GM23338 (cell line): ENCODE measurements around the gene BRICD5. TPM values are rescaled to one million over a fixed set of nuclear protein-coding genes. Genes with fewer than 3 reads are reported as not detected.

Source experiments
- ATAC-seq: fragments of 200-7000 bp; cut with Tn5 transposase; 3 replicates; pipeline ENCODE4 v1.9.1; 2020
- DNase-seq: peaks from one replicate; pipeline ENCODE4 v3.0.0-alpha.2; 2015; ENCODE audit warnings: low spot score
- H2AFZ ChIP-seq: fragments of 200-600 bp; sonication (generic); 2 replicates; pipeline ENCODE4 v1.8.0; 2016; ENCODE audit warnings: antibody characterized with exemption, mild to moderate bottlenecking, moderate library complexity
- H3F3A ChIP-seq: fragments of 200-600 bp; sonication (generic); replicated peaks from 2 replicates; pipeline ENCODE4 v1.8.0; 2017; ENCODE audit warnings: antibody characterized with exemption, mixed run types, low read depth
- H3K27ac ChIP-seq: fragments of 200-600 bp; sonication (generic); 2 replicates; pipeline ENCODE4 v1.6.1; 2016; ENCODE audit warnings: low read depth
- H3K27me3 ChIP-seq: fragments of 200-600 bp; sonication (generic); 2 replicates; pipeline ENCODE4 v1.8.0; 2016; ENCODE audit warnings: mild to moderate bottlenecking, mixed run types, moderate library complexity; ENCODE audit not compliant: insufficient read depth
- H3K36me3 ChIP-seq: fragments of 200-600 bp; sonication (generic); 2 replicates; pipeline ENCODE4 v1.8.0; 2016; ENCODE audit warnings: mild to moderate bottlenecking; ENCODE audit not compliant: insufficient read depth
- H3K4me1 ChIP-seq: fragments of 200-600 bp; sonication (generic); 2 replicates; pipeline ENCODE4 v1.8.0; 2016; ENCODE audit warnings: mild to moderate bottlenecking, moderate library complexity; ENCODE audit not compliant: insufficient read depth
- H3K4me2 ChIP-seq: fragments of 200-600 bp; sonication (generic); 2 replicates; pipeline ENCODE4 v1.7.1; 2017; ENCODE audit warnings: mixed run types
- H3K4me3 ChIP-seq: fragments of 200-600 bp; sonication (generic); 2 replicates; pipeline ENCODE4 v1.6.1; 2016; ENCODE audit warnings: mixed run types
- H3K79me2 ChIP-seq: fragments of 200-600 bp; sonication (generic); replicated peaks from 2 replicates; pipeline ENCODE4 v1.8.0; 2017; ENCODE audit warnings: mild to moderate bottlenecking; ENCODE audit not compliant: insufficient read depth
- H3K9me2 ChIP-seq: fragments of 200-600 bp; sonication (generic); 2 replicates; pipeline ENCODE4 v1.8.0; 2017; ENCODE audit not compliant: insufficient read depth
- H4K20me1 ChIP-seq: fragments of 200-600 bp; sonication (generic); replicated peaks from 2 replicates; pipeline ENCODE4 v1.8.0; 2017; ENCODE audit warnings: mild to moderate bottlenecking; ENCODE audit not compliant: insufficient read depth
- H3K27ac Mint-ChIP-seq: 2 replicates; pipeline ENCODE4 v1.8.0; 2020; ENCODE audit warnings: inconsistent platforms, mild to moderate bottlenecking, moderate library complexity, mixed read lengths
- H3K27me3 Mint-ChIP-seq: 3 replicates; pipeline ENCODE4 v1.8.0; 2022; ENCODE audit warnings: low read depth, mild to moderate bottlenecking, moderate library complexity, mixed read lengths, inconsistent platforms; ENCODE audit not compliant: insufficient read depth, poor library complexity
- H3K36me3 Mint-ChIP-seq: 3 replicates; pipeline ENCODE4 v1.8.0; 2021; ENCODE audit warnings: low read depth, mild to moderate bottlenecking, inconsistent platforms, moderate library complexity, mixed read lengths
- H3K4me1 Mint-ChIP-seq: 3 replicates; pipeline ENCODE4 v1.8.0; 2020; ENCODE audit warnings: mild to moderate bottlenecking, inconsistent platforms, mixed read lengths
- H3K4me3 Mint-ChIP-seq: 3 replicates; pipeline ENCODE4 v1.8.0; 2021; ENCODE audit warnings: moderate library complexity, mild to moderate bottlenecking, inconsistent platforms, mixed read lengths
- H3K9me3 Mint-ChIP-seq: 3 replicates; pipeline ENCODE4 v1.8.0; 2020; ENCODE audit warnings: moderate library complexity, mild to moderate bottlenecking, inconsistent platforms, mixed read lengths
- CREB1 ChIP-seq: fragments of 250-450 bp; sonication (Bioruptor Pico); IDR thresholded peaks from 2 replicates; pipeline ENCODE4 v1.5.0; 2020; ENCODE audit warnings: low read depth, mild to moderate bottlenecking, moderate library complexity
- CTCF ChIP-seq, 2 experiments: fragments of 200-600 bp in 1 of 2; sonication (generic) in 1 of 2; conservative IDR thresholded peaks; 2 replicates each; pipeline versions ENCODE4 v1.5.1 to v1.6.1; 2016 to 2017; ENCODE audit warnings: antibody characterized with exemption in 2 of 2, low read depth in 2 of 2, mild to moderate bottlenecking in 2 of 2, moderate library complexity in 1 of 2
- EZH2 ChIP-seq: fragments of 200-600 bp; sonication (generic); IDR thresholded peaks from one replicate; pipeline ENCODE4 v1.8.0; 2017; ENCODE audit warnings: antibody characterized with exemption, mild to moderate bottlenecking, low read depth; ENCODE audit not compliant: unreplicated experiment
- EZH2phosphoT487 ChIP-seq: fragments of 200-600 bp; sonication (generic); IDR thresholded peaks from one replicate; pipeline ENCODE4 v1.8.1; 2018; ENCODE audit warnings: antibody characterized with exemption; ENCODE audit not compliant: unreplicated experiment
- JUNB ChIP-seq: IDR thresholded peaks from one replicate; pipeline ENCODE4 v1.6.1; 2016; ENCODE audit warnings: antibody characterized with exemption; ENCODE audit not compliant: unreplicated experiment
- NANOG ChIP-seq: IDR thresholded peaks from 2 replicates; pipeline ENCODE4 v1.6.1; 2016; ENCODE audit warnings: antibody characterized with exemption, borderline replicate concordance
- POLR2AphosphoS5 ChIP-seq: IDR thresholded peaks from 2 replicates; pipeline ENCODE4 v1.6.1; 2016; ENCODE audit warnings: antibody characterized with exemption, low read depth
- REST ChIP-seq: IDR thresholded peaks from one replicate; pipeline ENCODE4 v1.6.1; 2018; ENCODE audit warnings: antibody characterized with exemption; ENCODE audit not compliant: unreplicated experiment
- STAT1 ChIP-seq: IDR thresholded peaks from one replicate; pipeline ENCODE4 v1.6.1; 2016; ENCODE audit warnings: antibody characterized with exemption; ENCODE audit not compliant: unreplicated experiment
- ZNF114 ChIP-seq: fragments of 250-450 bp; sonication (Bioruptor Pico); IDR thresholded peaks from 2 replicates; pipeline ENCODE4 v1.5.0; 2020; ENCODE audit warnings: mild to moderate bottlenecking, moderate library complexity
- ZNF331 ChIP-seq: fragments of 250-450 bp; sonication (Bioruptor Pico); IDR thresholded peaks from 2 replicates; pipeline ENCODE4 v1.5.0; 2020; ENCODE audit warnings: low read depth, mild to moderate bottlenecking, moderate library complexity
- polyA plus RNA-seq: library from polyadenylated mRNA; unstranded; fragments of >200 nt; fragmentation: Nextera tagmentation; extraction: Ambion mirVana; gene quantifications from 2 replicates; pipeline ENCODE4 v1.2.1, GENCODE V29; 2016
- total RNA-seq: library from RNA; depleted of rRNA; stranded (reverse); fragments of >200 nt; shearing (Covaris generic); gene quantifications from 2 replicates; pipeline ENCODE4 v1.2.3, GENCODE V29; 2014
- TF ChIP-seq, protein P1 (sequence below): fragments of 250-450 bp; sonication (Bioruptor Pico); IDR thresholded peaks from 2 replicates; pipeline ENCODE4 v1.5.0; 2020; ENCODE audit warnings: mild to moderate bottlenecking, moderate library complexity
- TF ChIP-seq, protein P2 (sequence below): IDR thresholded peaks from 2 replicates; pipeline ENCODE4 v1.6.1; 2016; ENCODE audit warnings: antibody characterized with exemption

Gene BRICD5
- total and polyA plus RNA-seq, 2 experiments from 2014 or later = 5.3 to 6.3 TPM

GRCh38 chr16:2170080-2170479, 40.6 kb downstream of the BRICD5 start (continued):
- TF ChIP-seq REST = no peak

DNA sequence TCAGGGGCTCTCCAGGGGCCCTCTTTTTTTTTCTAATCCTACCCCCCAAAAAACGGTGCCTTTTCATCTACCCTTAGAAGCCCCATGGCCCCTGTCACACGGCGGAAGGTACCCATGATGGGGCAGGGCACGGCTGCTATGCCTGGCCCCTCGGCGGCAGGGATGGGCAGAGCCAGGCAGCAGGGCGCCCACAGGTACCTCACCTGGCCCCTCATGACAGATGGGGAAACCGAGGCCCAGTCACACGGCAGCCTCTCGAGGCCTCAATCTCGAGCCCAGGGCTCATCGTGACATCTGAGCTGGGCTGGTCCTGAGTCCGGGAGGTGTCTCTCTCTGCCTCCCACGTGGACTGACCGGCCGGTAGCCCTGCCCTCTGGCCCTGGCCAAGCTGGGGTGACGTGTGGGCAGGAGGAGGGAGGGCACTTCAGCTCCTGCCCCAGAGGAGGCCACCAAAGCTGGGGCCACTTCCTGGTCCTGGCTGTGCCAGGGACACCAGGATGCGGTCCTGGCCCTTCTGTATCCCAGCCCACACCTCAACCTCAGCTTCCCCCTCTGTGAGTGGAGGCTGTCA, 43.5 kb downstream of the BRICD5 start:
- Histone ChIP-seq H3K4me2 (no peak overlapping the region), H3K36me3 (peaks cover 4% of the 10 kb centered on the region; the same call in 1 of the 2 replicates), H3K79me2 (peaks cover 14% of the 10 kb centered on the region), H3K4me1 (no peaks in the 10 kb centered on the region), H3K4me3 (no peak overlapping the region), H3K27ac (no peak overlapping the region), H4K20me1 (no peaks in the 10 kb centered on the region; the same call in 1 of the 2 replicates), H3K9me2 (no peaks in the 10 kb centered on the region), H3K27me3 (no peaks in the 10 kb centered on the region), H3F3A (peaks cover 13% of the 10 kb centered on the region; the same call in 1 of the 2 replicates), H2AFZ (no peak overlapping the region)
- no peak for DNase-seq
- Mint-ChIP-seq H3K27me3 (peaks cover 16% of the 10 kb centered on the region), H3K36me3 (peaks cover 32% of the 10 kb centered on the region), H3K4me1 (peaks cover 2% of the 10 kb centered on the region; the same call in 2 of the 3 replicates), H3K27ac (no peak overlapping the region), H3K4me3 (no peak overlapping the region), H3K9me3 (no peaks in the 10 kb centered on the region; the same call in 2 of the 3 replicates)
- ATAC-seq = no peak
- TF ChIP-seq EZH2 (no peak), JUNB (no peak), EZH2phosphoT487 (no peak), STAT1 (no peak), NANOG (no peak), CREB1 (CRISPR knock-in tag) (no peak), CTCF (conservative IDR thresholded peaks at IDR 0.05; ENCODE audit: low read depth in 2 of 2) (no peak), POLR2AphosphoS5 (no peak), ZNF114 (CRISPR knock-in tag) (no peak), ZNF331 (CRISPR knock-in tag) (no peak)
- TF ChIP-seq, protein P1, sequence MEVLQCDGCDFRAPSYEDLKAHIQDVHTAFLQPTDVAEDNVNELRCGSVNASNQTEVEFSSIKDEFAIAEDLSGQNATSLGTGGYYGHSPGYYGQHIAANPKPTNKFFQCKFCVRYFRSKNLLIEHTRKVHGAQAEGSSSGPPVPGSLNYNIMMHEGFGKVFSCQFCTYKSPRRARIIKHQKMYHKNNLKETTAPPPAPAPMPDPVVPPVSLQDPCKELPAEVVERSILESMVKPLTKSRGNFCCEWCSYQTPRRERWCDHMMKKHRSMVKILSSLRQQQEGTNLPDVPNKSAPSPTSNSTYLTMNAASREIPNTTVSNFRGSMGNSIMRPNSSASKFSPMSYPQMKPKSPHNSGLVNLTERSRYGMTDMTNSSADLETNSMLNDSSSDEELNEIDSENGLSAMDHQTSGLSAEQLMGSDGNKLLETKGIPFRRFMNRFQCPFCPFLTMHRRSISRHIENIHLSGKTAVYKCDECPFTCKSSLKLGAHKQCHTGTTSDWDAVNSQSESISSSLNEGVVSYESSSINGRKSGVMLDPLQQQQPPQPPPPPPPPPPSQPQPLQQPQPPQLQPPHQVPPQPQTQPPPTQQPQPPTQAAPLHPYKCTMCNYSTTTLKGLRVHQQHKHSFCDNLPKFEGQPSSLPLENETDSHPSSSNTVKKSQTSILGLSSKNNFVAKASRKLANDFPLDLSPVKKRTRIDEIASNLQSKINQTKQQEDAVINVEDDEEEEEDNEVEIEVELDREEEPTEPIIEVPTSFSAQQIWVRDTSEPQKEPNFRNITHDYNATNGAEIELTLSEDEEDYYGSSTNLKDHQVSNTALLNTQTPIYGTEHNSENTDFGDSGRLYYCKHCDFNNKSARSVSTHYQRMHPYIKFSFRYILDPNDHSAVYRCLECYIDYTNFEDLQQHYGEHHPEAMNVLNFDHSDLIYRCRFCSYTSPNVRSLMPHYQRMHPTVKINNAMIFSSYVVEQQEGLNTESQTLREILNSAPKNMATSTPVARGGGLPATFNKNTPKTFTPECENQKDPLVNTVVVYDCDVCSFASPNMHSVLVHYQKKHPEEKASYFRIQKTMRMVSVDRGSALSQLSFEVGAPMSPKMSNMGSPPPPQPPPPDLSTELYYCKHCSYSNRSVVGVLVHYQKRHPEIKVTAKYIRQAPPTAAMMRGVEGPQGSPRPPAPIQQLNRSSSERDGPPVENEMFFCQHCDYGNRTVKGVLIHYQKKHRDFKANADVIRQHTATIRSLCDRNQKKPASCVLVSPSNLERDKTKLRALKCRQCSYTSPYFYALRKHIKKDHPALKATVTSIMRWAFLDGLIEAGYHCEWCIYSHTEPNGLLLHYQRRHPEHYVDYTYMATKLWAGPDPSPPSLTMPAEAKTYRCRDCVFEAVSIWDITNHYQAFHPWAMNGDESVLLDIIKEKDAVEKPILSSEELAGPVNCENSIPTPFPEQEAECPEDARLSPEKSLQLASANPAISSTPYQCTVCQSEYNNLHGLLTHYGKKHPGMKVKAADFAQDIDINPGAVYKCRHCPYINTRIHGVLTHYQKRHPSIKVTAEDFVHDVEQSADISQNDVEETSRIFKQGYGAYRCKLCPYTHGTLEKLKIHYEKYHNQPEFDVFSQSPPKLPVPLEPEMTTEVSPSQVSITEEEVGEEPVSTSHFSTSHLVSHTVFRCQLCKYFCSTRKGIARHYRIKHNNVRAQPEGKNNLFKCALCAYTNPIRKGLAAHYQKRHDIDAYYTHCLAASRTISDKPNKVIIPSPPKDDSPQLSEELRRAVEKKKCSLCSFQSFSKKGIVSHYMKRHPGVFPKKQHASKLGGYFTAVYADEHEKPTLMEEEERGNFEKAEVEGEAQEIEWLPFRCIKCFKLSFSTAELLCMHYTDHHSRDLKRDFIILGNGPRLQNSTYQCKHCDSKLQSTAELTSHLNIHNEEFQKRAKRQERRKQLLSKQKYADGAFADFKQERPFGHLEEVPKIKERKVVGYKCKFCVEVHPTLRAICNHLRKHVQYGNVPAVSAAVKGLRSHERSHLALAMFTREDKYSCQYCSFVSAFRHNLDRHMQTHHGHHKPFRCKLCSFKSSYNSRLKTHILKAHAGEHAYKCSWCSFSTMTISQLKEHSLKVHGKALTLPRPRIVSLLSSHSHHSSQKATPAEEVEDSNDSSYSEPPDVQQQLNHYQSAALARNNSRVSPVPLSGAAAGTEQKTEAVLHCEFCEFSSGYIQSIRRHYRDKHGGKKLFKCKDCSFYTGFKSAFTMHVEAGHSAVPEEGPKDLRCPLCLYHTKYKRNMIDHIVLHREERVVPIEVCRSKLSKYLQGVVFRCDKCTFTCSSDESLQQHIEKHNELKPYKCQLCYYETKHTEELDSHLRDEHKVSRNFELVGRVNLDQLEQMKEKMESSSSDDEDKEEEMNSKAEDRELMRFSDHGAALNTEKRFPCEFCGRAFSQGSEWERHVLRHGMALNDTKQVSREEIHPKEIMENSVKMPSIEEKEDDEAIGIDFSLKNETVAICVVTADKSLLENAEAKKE (CRISPR knock-in tag) = no peak
- TF ChIP-seq, protein P2, sequence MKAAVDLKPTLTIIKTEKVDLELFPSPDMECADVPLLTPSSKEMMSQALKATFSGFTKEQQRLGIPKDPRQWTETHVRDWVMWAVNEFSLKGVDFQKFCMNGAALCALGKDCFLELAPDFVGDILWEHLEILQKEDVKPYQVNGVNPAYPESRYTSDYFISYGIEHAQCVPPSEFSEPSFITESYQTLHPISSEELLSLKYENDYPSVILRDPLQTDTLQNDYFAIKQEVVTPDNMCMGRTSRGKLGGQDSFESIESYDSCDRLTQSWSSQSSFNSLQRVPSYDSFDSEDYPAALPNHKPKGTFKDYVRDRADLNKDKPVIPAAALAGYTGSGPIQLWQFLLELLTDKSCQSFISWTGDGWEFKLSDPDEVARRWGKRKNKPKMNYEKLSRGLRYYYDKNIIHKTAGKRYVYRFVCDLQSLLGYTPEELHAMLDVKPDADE = no peak
